Lower leg skin (tissue), 4 donors: ENCODE results near the gene TOP3B. TPM values are rescaled to one million over a fixed set of nuclear protein-coding genes. Genes with fewer than 3 reads are reported as not detected.

ENCODE experiments used
- DNase-seq, 2 donors: peaks; one replicate each; pipeline ENCODE4 v3.0.0-alpha.2; 2019; ENCODE audit warnings: low spot score in 2 of 2
- H3K4me3 ChIP-seq: fragments of 200-600 bp; sonication (generic); 2 replicates; pipeline ENCODE4 v1.5.1; 2017; ENCODE audit warnings: mild to moderate bottlenecking, low read depth; ENCODE audit not compliant: poor library complexity, severe bottlenecking
- POLR2A ChIP-seq, 2 donors: fragments of 450-650 bp; IDR thresholded peaks; one replicate each; pipeline ENCODE4 v1.6.1; 2016 to 2017; ENCODE audit warnings: antibody characterized with exemption in 2 of 2, mild to moderate bottlenecking in 1 of 2, moderate library complexity in 1 of 2
- WGBS, 2 donors: methylation state at CpG; one replicate each; pipeline ENCODE4 v1.1.5; 2018; 5-methylcytosine and 5-hydroxymethylcytosine counted together
- intact Hi-C: fragments of 100-400 bp; cut with DNase I; formaldehyde crosslinking; loops from one replicate; pipeline ENCODE4 v1.15.0; 2023; ENCODE audit warnings: low total_unique reads
- total RNA-seq, 4 donors: library from RNA; depleted of rRNA; stranded (reverse); fragments of >200 nt; gene quantifications; one replicate each; pipeline ENCODE4 v1.1.0, GENCODE V29; 2016
- TF ChIP-seq, protein P1 (sequence below), 3 donors: fragments of 450-650 bp; IDR thresholded peaks; one replicate each; pipeline ENCODE4 v1.5.1; 2016; ENCODE audit warnings: antibody characterized with exemption in 3 of 3, mild to moderate bottlenecking in 3 of 3, moderate library complexity in 2 of 3

The TOP3B gene
- total RNA-seq, 4 donors from 2014 or later: 23.6 to 53.6 (median 29.7) TPM

DNA sequence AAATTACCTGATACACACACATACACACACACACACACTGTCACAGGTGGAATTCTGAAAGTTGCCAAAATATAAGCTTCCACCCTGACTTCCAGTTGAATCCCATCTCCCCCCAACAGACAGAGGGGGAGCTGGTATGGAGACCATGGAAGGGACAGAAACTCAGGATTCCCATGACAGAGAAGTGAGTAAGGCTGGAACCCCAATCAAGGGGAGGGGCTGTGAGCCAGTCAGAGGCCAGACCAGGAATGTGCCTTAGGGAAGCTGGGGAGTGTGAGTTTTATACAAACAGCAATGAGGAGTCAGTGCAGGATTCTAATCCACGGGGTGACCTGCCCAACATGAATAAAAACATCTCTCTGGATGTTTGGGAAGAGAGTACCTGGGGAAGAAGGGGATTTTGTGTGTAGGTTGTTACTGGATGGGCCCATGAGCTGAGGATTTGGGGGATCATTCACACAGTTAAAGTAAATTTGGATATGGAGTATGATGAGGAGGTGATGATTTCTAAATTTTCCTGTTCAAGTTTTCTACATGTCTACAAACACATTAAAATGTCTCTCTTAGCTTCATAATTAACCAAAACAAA lies 38.7 kb upstream of the TOP3B start:
- no peak for TF ChIP-seq POLR2A (IDR thresholded peaks at IDR 0.05)
- TF ChIP-seq, protein P1, sequence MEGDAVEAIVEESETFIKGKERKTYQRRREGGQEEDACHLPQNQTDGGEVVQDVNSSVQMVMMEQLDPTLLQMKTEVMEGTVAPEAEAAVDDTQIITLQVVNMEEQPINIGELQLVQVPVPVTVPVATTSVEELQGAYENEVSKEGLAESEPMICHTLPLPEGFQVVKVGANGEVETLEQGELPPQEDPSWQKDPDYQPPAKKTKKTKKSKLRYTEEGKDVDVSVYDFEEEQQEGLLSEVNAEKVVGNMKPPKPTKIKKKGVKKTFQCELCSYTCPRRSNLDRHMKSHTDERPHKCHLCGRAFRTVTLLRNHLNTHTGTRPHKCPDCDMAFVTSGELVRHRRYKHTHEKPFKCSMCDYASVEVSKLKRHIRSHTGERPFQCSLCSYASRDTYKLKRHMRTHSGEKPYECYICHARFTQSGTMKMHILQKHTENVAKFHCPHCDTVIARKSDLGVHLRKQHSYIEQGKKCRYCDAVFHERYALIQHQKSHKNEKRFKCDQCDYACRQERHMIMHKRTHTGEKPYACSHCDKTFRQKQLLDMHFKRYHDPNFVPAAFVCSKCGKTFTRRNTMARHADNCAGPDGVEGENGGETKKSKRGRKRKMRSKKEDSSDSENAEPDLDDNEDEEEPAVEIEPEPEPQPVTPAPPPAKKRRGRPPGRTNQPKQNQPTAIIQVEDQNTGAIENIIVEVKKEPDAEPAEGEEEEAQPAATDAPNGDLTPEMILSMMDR (IDR thresholded peaks at IDR 0.05): no peak
- intact Hi-C loops: no loop called here
- 19 to 45% methylated on average over 1 of the region's 1 CpG for WGBS, 2 donors

DNA sequence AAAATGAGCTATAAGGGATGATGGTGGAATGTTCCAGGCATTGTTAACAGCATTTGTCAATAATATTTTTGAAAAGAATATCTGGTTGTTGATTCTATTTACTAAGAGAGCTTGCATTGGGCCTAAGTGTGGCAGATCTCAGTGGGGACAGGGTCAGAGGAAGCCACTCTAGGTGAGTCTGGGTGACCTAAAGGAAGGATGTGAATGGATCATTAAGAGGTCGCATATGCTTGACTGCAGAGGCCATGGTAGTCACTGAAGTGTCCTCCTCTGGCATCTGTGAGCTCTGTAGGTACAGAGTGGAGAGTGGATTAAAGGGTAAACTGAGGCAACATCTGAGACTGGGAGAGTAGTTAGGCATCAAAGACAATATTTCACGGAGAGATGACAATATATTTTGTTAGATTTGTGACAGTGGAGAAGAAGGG lies 37.9 kb upstream of the TOP3B start:
- intact Hi-C loops: no loop called here

More for the DNA sequence above, 38.7 kb upstream of the TOP3B start:
- no peak for DNase-seq
- H3K4me3 ChIP-seq: no peak overlapping the region

DNA sequence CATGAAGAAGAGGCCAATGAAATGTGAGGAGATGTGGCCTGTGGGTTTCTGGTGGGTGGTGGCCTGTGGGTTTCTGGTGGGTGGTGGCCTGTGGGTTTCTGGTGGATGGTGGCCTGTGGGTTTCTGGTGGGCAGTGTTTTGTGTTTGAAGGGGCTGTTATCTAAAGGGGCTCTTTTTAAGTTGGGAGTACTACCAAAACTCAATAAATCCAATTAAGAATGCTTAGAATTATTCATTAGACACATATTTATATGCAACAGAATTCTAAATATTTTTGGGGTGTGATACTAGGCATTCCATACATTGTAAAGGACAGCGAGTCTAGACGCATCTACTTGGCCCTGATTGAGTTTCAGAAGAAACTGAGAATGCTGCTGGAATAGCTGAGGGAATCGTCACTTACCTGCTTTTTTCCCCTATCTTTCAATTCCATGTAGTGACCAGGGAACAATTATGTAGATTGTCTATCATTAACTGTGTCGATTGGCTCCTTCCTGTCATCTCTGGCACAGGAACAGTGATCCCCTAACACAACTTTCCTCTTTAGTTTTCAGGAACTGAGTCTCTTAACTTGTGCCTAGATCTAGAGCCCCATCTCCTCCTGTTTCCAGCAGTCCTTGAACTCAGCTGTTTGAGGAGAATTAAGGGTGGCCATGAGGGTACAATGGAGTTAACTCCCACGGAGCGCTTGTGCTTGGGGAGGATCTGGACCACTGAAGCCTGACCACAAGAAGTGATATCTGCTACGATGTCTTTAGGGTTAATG lies 37.3 kb upstream of the TOP3B start:
- DNase-seq: no peak
- 62 to 64% methylated on average over 7 of the region's 7 CpGs for WGBS, 2 donors
- intact Hi-C loops: no loop called here
- H3K4me3 ChIP-seq: no peak overlapping the region
- no peak for TF ChIP-seq POLR2A (IDR thresholded peaks at IDR 0.05)
- TF ChIP-seq, protein P1 (IDR thresholded peaks at IDR 0.05): no peak

More for the DNA sequence above, 37.9 kb upstream of the TOP3B start:
- DNase-seq: no peak
- TF ChIP-seq POLR2A (IDR thresholded peaks at IDR 0.05): no peak
- TF ChIP-seq, protein P1 (IDR thresholded peaks at IDR 0.05): no peak
- H3K4me3 ChIP-seq: no peak overlapping the region
- WGBS, 2 donors: 81 to 82% methylated on average over 2 of the region's 2 CpGs

DNA sequence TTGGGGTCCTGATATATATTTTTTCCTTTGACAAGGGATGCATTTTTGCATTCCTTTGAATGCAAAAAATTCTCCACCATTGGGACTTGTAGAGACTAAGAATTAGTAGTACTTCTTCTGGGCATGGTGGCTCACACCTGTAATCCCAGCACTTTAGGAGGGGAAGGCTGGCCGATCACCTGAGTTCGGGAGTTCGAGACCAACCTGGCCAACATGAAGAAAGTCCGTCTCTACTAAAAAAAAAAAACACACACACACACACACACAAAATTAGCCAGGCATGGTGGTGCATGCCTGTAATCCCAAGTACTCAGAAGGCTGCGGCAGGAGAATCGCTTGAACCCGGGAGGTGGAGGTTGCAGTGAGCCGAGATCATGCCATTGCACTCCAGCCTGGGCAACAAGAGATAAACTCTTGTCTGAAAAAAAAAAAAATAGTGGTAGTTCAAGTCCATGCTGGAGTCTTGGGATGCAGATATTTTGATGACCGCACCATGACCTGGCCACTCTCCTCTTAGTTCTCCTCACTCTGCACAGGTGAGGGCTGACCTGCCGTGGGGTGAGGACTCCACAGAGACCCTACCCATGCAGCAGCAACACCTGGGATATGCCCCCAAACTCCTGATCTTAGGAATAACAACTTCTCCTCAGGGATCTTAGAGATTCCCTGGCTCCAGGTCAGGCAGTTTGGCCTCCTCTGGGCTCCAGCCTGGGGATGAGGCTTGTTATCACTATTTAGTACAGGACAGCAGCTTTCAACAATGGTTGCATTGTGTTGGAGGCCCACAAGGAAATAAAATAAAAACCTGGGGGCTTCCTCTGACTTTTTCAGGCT lies 36.5 kb upstream of the TOP3B start:
- no peak overlapping the region for H3K4me3 ChIP-seq
- no peak for DNase-seq
- TF ChIP-seq, protein P1 (IDR thresholded peaks at IDR 0.05): no peak
- no peak for TF ChIP-seq POLR2A (IDR thresholded peaks at IDR 0.05)
- WGBS, 2 donors: 93 to 94% methylated on average over 10 of the region's 10 CpGs
- intact Hi-C loops: no loop called here

DNA sequence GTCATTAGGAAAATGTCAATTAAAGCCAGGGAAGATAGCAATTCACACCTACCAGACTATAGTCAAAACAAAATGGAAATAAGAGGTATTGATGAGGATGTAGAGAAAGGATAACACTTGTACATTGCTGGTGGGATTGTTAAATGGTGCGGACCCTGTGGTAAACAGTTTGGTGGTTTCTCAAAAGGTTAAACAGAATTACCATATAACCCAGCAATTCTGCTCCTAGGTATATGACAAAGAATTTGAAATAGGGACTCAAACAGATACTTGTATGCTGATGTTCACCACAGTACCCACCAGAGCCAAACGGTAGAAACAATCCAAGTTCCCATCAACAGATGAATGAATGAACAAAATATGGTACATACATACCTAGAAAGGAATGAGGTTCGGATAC lies 33.0 kb upstream of the TOP3B start:
- intact Hi-C loops: no loop called here
- H3K4me3 ChIP-seq: no peak overlapping the region
- WGBS, 2 donors: 76 to 78% methylated on average over 3 of the region's 3 CpGs
- DNase-seq: peak in 1 of 2 donors; percentile 12
- TF ChIP-seq, protein P1 (IDR thresholded peaks at IDR 0.05): no peak
- TF ChIP-seq POLR2A (IDR thresholded peaks at IDR 0.05): no peak
